Skin of body (tissue), 2 donors: ENCODE results near the gene DCAF16. TPM values are rescaled to one million over a fixed set of nuclear protein-coding genes. Genes with fewer than 3 reads are reported as not detected.
A peak's percentile ranks its signal among the peaks of the same experiment; 100 is the strongest.
"Not testable (repeated sequence)": the region's sequence is repeated elsewhere in the genome, so short reads cannot be mapped to it uniquely, and the experiment has no call there.

ENCODE experiments used
- DNase-seq: peaks from one replicate; lab custom pipeline; 2025; lab: John Stamatoyannopoulos, UW
- total RNA-seq: library from RNA; depleted of rRNA; stranded (reverse); fragments of >200 nt; gene quantifications from one replicate; pipeline ENCODE4 v1.2.3, GENCODE V29; 2014

The DCAF16 gene
- 28.0 TPM for total RNA-seq

- DNase-seq, result peak; percentile 99
These were observed at the start of gene DCAF16, which contains the start of gene NCAPG for GRCh38 chr4:17810260-17811077. Gene DCAF16 (minus strand): TSS chr4:17810757. CDS start chr4:17804141, 6,616 bp downstream. Gene NCAPG (plus strand): TSS chr4:17810979. CDS start chr4:17811078, 99 bp downstream.

- DNase-seq, result no peak
These were observed 49.3 kb upstream of the DCAF16 start for GRCh38 chr4:17859793-17860406.

GRCh38 chr4:17854036-17854435 lies 43.5 kb upstream of the DCAF16 start:
- DNase-seq, result no peak

- no peak for DNase-seq
These were observed 41.4 kb upstream of the DCAF16 start for GRCh38 chr4:17851959-17852358.

- DNase-seq, result not testable (repeated sequence)
These were observed 39.7 kb upstream of the DCAF16 start for GRCh38 chr4:17850295-17850694.

GRCh38 chr4:17846266-17846665 lies 35.7 kb upstream of the DCAF16 start:
- DNase-seq, result no peak

- no peak for DNase-seq
These were observed 13.5 kb upstream of the DCAF16 start for GRCh38 chr4:17823871-17824669.

GRCh38 chr4:17817027-17817426 lies 6.5 kb upstream of the DCAF16 start:
- peak; percentile 46 for DNase-seq

- no peak for DNase-seq
These were observed 5.6 kb upstream of the DCAF16 start for GRCh38 chr4:17816142-17816541.

- no peak for DNase-seq
These were observed 3.6 kb upstream of the DCAF16 start for GRCh38 chr4:17814140-17814539.

- no peak for DNase-seq
These were observed 2.2 kb upstream of the DCAF16 start for GRCh38 chr4:17812801-17813200.

- DNase-seq, result no peak
These were observed 1.6 kb upstream of the DCAF16 start for GRCh38 chr4:17812125-17812524.

- no peak for DNase-seq
These were observed 584 bp upstream of the DCAF16 start for GRCh38 chr4:17811078-17811603.

GRCh38 chr4:17809667-17810066 lies 890 bp downstream of the DCAF16 start:
- DNase-seq, result no peak

- no peak for DNase-seq
These were observed 3.1 kb downstream of the DCAF16 start for GRCh38 chr4:17807446-17807845.

- DNase-seq, result no peak
These were observed 4.9 kb downstream of the DCAF16 start for GRCh38 chr4:17805580-17806155.

GRCh38 chr4:17797808-17798207 lies 12.7 kb downstream of the DCAF16 start:
- no peak for DNase-seq

- DNase-seq, result no peak
These were observed 15.8 kb downstream of the DCAF16 start for GRCh38 chr4:17794730-17795129.

GRCh38 chr4:17788956-17789355 lies 21.6 kb downstream of the DCAF16 start:
- no peak for DNase-seq

GRCh38 chr4:17787315-17787714 lies 23.2 kb downstream of the DCAF16 start:
- no peak for DNase-seq

GRCh38 chr4:17786567-17786966 lies 24.0 kb downstream of the DCAF16 start:
- DNase-seq, result no peak
